ENCODE data around the gene MIOX.
"Not testable (repeated sequence)": the region's sequence is repeated elsewhere in the genome, so short reads cannot be mapped to it uniquely, and the experiment has no call there.

MIOX gene

DNA sequence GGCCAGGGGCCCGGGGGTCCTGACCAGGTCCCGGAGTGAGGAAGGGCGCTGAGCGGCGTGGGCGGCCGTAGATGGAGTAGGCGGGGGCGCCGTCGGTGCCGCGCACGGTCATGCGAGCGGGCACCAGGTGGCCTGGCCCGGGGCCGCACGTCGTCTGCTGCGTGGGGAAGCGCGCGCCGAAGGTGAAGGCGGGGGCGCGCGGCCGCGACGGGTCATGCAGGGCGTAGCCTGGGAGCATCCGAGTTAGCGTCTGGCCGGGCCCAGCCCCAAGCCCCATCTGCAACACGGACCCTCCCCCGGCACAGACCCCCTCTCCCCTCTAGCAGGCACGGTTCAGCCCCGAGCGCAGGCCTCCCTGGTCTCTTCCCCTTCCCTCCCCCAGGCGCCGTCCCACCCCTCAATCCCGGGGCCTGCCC is 44.9 kb downstream of the MIOX start:
- no peak for DNase-seq
- intact Hi-C loops (cut with DNase I) = no loop called here

GRCh38 chr22:50531962-50532674 is 45.5 kb downstream of the MIOX start:
- DNase-seq = peak in 2 of 42 donors; percentile 38 to 51
- intact Hi-C loops (cut with DNase I) = no loop called here

- intact Hi-C loops (cut with DNase I) = no loop called here
- DNase-seq = no peak
These were observed 46.5 kb downstream of the MIOX start for GRCh38 chr22:50532824-50533796.

- intact Hi-C loops (cut with DNase I) = not testable (repeated sequence)
These were observed 47.4 kb downstream of the MIOX start for GRCh38 chr22:50533856-50534711.

DNA sequence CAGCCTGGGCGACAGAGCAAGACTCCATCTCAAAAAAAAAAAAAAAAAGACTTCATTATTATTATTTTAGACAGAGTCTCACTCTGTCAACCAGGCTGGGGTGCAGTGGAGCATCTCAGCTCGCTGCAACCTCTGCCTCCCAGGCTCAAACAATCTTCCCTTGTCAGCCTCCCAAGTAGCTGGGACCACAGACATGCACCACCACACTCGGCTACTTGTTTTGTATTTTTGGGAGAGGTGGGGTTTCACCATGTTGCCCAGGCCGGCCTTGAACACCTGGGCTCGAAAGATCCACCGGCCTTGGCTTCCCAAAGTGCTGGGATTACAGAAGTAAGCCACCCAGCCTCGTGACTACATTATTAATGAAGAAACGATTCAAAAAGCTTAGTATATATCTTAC is 48.5 kb downstream of the MIOX start:
- DNase-seq = no peak
- intact Hi-C loops (cut with DNase I) = no loop called here

More at GRCh38 chr22:50533856-50534711, 47.4 kb downstream of the MIOX start:
- peak in 6 of 42 donors; percentile 37 to 62 (median 50) for DNase-seq

DNA sequence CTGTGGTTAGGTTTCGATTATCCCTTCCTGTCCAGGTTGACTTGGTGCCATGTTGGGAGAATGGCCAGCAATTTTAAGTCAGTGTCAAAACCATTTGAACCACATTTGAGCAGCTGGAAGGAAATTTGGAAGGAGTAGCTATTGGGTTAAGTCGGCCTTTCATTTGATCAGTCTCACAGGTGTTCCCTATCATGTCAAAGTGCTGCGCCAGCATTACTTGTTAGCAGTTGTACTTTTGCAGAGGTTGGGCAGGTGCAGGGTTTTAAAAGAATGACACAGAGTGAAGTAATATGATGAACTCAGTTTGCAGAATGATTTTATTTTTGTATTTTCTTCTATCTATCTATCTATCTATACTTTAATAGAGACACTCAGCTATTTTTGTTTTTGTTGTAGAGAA is 49.6 kb downstream of the MIOX start:
- no peak for DNase-seq
- intact Hi-C loops (cut with DNase I) = no loop called here

DNA sequence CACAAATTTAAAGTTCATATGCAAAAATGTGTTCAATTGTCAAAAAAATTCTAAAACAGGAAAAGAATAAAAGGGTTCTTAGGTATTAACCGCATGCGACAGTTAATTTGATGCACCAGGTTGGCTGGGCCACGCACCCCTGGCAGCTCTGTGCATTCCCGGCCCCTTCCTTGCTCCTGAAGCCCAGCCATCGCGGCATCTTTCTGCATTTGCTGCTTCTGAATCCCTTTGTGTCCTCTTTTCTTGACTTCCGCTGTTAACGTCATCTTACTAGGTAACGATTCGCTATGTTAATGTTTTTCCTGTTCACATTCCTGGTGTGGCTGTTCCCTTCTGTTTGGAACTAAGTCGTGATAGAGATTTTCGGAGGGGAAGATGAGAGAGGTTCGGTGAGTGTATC is 51.1 kb downstream of the MIOX start:
- intact Hi-C loops (cut with DNase I) = no loop called here
- DNase-seq = no peak
